Cardiac muscle cell (in vitro differentiated cells and primary cell): Measurements from ENCODE around the gene HK1. TPM values are rescaled to one million over a fixed set of nuclear protein-coding genes. Genes with fewer than 3 reads are reported as not detected.
A peak's percentile ranks its signal among the peaks of the same experiment; 100 is the strongest.

Experiments
- DNase-seq, 2 donors: peaks; one replicate each; pipeline versions ENCODE4 v3.0.0 to v3.0.0-alpha.2; 2010 to 2017; ENCODE audit warnings: low read depth in 1 of 2, low spot score in 1 of 2
- H3K27ac ChIP-seq: fragments of 200-600 bp; sonication (generic); 2 replicates; pipeline ENCODE4 v1.5.1; 2016
- H3K27me3 ChIP-seq: fragments of 200-600 bp; sonication (generic); 2 replicates; pipeline ENCODE4 v1.6.0; 2016; ENCODE audit warnings: control low read depth
- H3K36me3 ChIP-seq: fragments of 200-600 bp; sonication (generic); 2 replicates; pipeline ENCODE4 v1.5.1; 2016; ENCODE audit warnings: control low read depth
- H3K4me1 ChIP-seq: fragments of 200-600 bp; sonication (generic); 2 replicates; pipeline ENCODE4 v1.8.1; 2017; ENCODE audit warnings: low read depth, mild to moderate bottlenecking, mixed run types
- H3K4me3 ChIP-seq: fragments of 200-600 bp; sonication (generic); 2 replicates; pipeline ENCODE4 v1.5.1; 2016; ENCODE audit warnings: mild to moderate bottlenecking
- H3K9me3 ChIP-seq: fragments of 200-600 bp; sonication (generic); 2 replicates; pipeline ENCODE4 v1.5.1; 2017; ENCODE audit warnings: low read depth, mild to moderate bottlenecking, control low read depth
- polyA plus RNA-seq: library from polyadenylated mRNA; unstranded; fragments of >200 nt; fragmentation: Nextera tagmentation; extraction: Ambion mirVana; gene quantifications from 2 replicates; pipeline ENCODE4 v1.2.1, GENCODE V29; 2016
- total RNA-seq: library from RNA; depleted of rRNA; stranded (reverse); fragments of >200 nt; gene quantifications from 2 replicates; pipeline ENCODE4 v1.2.3, GENCODE V29; 2016
- TF ChIP-seq, protein P1 (sequence below): IDR thresholded peaks from 2 replicates; pipeline ENCODE4 v1.5.1; 2012; ENCODE audit warnings: low read depth, mild to moderate bottlenecking, low read length

Gene HK1
- total and polyA plus RNA-seq, 2 experiments from 2014 or later: 324 to 347 TPM

GRCh38 chr10:69398466-69398865 is 120.2 kb downstream of the HK1 start:
- TF ChIP-seq, protein P1, sequence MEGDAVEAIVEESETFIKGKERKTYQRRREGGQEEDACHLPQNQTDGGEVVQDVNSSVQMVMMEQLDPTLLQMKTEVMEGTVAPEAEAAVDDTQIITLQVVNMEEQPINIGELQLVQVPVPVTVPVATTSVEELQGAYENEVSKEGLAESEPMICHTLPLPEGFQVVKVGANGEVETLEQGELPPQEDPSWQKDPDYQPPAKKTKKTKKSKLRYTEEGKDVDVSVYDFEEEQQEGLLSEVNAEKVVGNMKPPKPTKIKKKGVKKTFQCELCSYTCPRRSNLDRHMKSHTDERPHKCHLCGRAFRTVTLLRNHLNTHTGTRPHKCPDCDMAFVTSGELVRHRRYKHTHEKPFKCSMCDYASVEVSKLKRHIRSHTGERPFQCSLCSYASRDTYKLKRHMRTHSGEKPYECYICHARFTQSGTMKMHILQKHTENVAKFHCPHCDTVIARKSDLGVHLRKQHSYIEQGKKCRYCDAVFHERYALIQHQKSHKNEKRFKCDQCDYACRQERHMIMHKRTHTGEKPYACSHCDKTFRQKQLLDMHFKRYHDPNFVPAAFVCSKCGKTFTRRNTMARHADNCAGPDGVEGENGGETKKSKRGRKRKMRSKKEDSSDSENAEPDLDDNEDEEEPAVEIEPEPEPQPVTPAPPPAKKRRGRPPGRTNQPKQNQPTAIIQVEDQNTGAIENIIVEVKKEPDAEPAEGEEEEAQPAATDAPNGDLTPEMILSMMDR: no peak
- H3K36me3 ChIP-seq: peaks cover 49% of the 10 kb centered on the region
- H3K27ac ChIP-seq: no peak overlapping the region
- H3K9me3 ChIP-seq: no peaks in the 10 kb centered on the region
- no peaks in the 10 kb centered on the region for H3K27me3 ChIP-seq
- no peak overlapping the region for H3K4me3 ChIP-seq
- H3K4me1 ChIP-seq: no peaks in the 10 kb centered on the region
- DNase-seq: no peak

- Histone ChIP-seq H3K4me3 (no peak overlapping the region), H3K4me1 (no peaks in the 10 kb centered on the region), H3K27me3 (no peaks in the 10 kb centered on the region), H3K36me3 (peaks cover 33% of the 10 kb centered on the region), H3K27ac (no peak overlapping the region), H3K9me3 (no peaks in the 10 kb centered on the region)
- TF ChIP-seq, protein P1: no peak
- DNase-seq: no peak
These were observed 122.6 kb downstream of the HK1 start for GRCh38 chr10:69400936-69401335.

- Histone ChIP-seq H3K9me3 (no peaks in the 10 kb centered on the region), H3K36me3 (peaks cover 33% of the 10 kb centered on the region), H3K4me1 (peaks cover 3% of the 10 kb centered on the region), H3K4me3 (no peak overlapping the region), H3K27me3 (no peaks in the 10 kb centered on the region), H3K27ac (no peak overlapping the region)
- TF ChIP-seq, protein P1: no peak
- DNase-seq: no peak
These were observed 123.1 kb downstream of the HK1 start for GRCh38 chr10:69401416-69401815.

- DNase-seq: no peak
- no peaks in the 10 kb centered on the region for H3K9me3 ChIP-seq
- peaks cover 31% of the 10 kb centered on the region for H3K36me3 ChIP-seq
- no peak overlapping the region for H3K4me3 ChIP-seq
- H3K4me1 ChIP-seq: peaks cover 7% of the 10 kb centered on the region
- no peaks in the 10 kb centered on the region for H3K27me3 ChIP-seq
- no peak overlapping the region for H3K27ac ChIP-seq
- TF ChIP-seq, protein P1: no peak
These were observed 124.1 kb downstream of the HK1 start for GRCh38 chr10:69402386-69402785.

- peaks cover 24% of the 10 kb centered on the region for H3K36me3 ChIP-seq
- no peaks in the 10 kb centered on the region for H3K9me3 ChIP-seq
- TF ChIP-seq, protein P1: no peak
- no peak overlapping the region for H3K27ac ChIP-seq
- peaks cover 9% of the 10 kb centered on the region for H3K4me1 ChIP-seq
- H3K27me3 ChIP-seq: no peaks in the 10 kb centered on the region
- no peak for DNase-seq
- no peak overlapping the region for H3K4me3 ChIP-seq
These were observed 124.8 kb downstream of the HK1 start for GRCh38 chr10:69403066-69403465.

DNA sequence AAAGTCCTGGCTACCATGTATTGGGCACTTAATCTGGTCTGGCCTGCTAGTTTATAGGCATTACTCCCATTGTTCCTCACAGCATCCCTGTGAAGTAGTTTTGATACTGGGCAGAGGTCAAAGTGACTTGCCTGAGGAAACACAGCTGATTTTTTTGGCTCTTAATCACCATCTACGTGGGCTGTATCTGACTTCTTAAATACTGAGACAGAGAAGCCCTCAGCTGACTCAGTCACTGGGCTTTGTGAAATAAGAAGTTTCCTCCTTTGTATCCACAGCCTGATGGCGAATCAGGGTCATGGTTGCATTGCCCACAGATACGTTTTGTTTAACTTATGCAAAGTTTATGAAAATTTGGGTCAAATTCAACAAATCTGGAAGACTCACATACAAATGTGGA is 125.2 kb downstream of the HK1 start:
- Histone ChIP-seq H3K27ac (no peak overlapping the region), H3K36me3 (peaks cover 23% of the 10 kb centered on the region), H3K27me3 (no peaks in the 10 kb centered on the region), H3K4me1 (peaks cover 13% of the 10 kb centered on the region), H3K4me3 (no peak overlapping the region), H3K9me3 (no peaks in the 10 kb centered on the region)
- peak in 1 of 2 donors; percentile 95 for DNase-seq
- TF ChIP-seq, protein P1: no peak
